ENCODE results near the gene TMEM145. TPM values are rescaled to one million over a fixed set of nuclear protein-coding genes. Genes with fewer than 3 reads are reported as not detected.
A peak's percentile ranks its signal among the peaks of the same experiment; 100 is the strongest.
"Not testable (repeated sequence)": the region's sequence is repeated elsewhere in the genome, so short reads cannot be mapped to it uniquely, and the experiment has no call there.

TMEM145 gene
- total RNA-seq, 1 donor, result not detected

DNA sequence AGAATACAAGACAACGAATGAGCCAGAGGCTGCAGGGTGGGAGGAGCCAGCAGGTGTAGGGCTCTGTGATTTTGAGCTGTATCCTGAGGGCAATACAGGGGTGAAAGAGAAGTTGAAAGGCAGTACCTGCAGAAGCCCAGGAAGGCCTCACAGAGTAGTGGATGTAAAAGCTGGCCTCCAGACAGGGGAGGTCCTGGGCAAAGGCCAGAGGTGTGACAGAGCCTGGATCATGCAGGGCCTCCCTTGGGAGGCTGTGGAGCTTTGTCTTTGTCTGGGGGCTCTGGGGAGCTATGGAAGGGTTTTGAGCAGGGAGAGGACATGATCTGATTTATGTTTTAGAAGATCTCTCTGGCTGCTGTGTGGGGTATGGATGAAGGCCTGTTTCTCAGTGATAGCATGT lies 15.0 kb downstream of the TMEM145 start:
- TF ChIP-seq, protein P1, sequence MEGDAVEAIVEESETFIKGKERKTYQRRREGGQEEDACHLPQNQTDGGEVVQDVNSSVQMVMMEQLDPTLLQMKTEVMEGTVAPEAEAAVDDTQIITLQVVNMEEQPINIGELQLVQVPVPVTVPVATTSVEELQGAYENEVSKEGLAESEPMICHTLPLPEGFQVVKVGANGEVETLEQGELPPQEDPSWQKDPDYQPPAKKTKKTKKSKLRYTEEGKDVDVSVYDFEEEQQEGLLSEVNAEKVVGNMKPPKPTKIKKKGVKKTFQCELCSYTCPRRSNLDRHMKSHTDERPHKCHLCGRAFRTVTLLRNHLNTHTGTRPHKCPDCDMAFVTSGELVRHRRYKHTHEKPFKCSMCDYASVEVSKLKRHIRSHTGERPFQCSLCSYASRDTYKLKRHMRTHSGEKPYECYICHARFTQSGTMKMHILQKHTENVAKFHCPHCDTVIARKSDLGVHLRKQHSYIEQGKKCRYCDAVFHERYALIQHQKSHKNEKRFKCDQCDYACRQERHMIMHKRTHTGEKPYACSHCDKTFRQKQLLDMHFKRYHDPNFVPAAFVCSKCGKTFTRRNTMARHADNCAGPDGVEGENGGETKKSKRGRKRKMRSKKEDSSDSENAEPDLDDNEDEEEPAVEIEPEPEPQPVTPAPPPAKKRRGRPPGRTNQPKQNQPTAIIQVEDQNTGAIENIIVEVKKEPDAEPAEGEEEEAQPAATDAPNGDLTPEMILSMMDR (IDR thresholded peaks at IDR 0.05; ENCODE audit: insufficient read depth, low read length), result no peak
- no peak overlapping the region for H3K4me3 ChIP-seq (ENCODE audit: low read depth, low read length)
- no peak for DNase-seq (ENCODE audit: low read depth)

DNA sequence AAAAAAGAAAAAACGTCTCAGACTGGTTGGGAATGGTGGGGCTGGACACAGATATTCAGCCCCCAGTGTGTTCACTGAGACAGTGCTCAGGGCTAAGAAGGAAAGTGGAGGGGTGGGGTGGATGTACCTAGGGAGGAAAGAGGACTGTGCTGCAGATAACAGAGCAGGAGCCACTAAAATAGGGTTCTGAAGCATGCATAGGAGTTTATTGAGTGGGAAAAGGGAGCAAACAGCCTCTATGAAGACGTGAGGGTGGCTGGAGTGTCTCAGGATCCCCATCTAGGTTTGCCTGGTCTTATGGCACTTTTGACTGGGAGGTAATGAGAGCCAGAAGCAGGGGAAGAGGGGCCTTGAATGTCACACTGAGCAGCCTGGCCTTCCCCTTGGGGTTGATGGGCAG lies 15.7 kb downstream of the TMEM145 start:
- no peak for DNase-seq (ENCODE audit: low read depth)
- TF ChIP-seq, protein P1 (IDR thresholded peaks at IDR 0.05; ENCODE audit: insufficient read depth, low read length), result no peak
- H3K4me3 ChIP-seq (ENCODE audit: low read depth, low read length), result no peak overlapping the region

DNA sequence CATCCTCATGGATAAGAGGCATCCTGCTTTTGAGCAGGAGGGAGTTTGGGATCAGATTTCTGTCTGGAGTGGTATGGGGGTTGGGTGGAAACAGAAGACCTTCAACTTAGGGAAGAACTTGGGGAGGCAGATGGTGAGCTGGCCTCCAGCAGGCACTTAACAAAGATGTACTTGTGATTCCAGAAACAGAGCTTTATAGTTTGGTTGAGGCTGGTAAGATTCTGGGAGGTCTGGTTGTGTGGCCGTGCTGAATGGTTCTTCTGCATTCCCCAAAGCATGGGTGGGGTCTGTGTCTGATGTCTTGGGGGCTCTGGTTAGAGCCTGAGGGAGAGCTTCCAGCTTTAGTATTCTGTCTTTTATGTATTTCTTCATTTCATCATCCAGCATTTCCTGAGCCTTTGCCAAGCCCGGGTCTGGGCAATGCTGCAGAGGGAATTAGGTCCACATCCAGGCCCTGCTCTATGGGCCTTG lies 17.2 kb downstream of the TMEM145 start:
- TF ChIP-seq, protein P1 (IDR thresholded peaks at IDR 0.05; ENCODE audit: insufficient read depth, low read length), result no peak
- peak; percentile 79 for DNase-seq (ENCODE audit: low read depth)
- no peak overlapping the region for H3K4me3 ChIP-seq (ENCODE audit: low read depth, low read length)

DNA sequence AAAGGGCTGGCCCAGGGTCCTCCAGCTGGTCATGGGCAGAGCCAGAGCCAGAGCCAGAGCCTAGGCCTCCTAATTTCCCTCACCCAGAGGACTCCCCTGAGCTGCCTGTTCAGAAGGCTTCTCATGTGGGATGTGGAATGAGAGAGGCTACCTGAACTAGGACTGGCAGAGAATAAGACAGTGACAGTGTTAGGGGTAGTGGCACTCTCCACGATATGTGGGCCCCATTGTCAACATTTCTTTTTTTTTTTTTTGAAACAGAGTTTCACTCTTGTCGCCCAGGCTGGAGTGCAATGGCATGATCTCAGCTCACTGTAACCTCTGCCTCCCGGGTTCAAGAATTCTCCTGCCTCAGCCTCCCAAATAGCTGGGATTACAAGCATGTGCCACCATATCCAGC lies 18.2 kb downstream of the TMEM145 start:
- not testable (repeated sequence) for H3K4me3 ChIP-seq (ENCODE audit: low read depth, low read length); DNase-seq (ENCODE audit: low read depth)

DNA sequence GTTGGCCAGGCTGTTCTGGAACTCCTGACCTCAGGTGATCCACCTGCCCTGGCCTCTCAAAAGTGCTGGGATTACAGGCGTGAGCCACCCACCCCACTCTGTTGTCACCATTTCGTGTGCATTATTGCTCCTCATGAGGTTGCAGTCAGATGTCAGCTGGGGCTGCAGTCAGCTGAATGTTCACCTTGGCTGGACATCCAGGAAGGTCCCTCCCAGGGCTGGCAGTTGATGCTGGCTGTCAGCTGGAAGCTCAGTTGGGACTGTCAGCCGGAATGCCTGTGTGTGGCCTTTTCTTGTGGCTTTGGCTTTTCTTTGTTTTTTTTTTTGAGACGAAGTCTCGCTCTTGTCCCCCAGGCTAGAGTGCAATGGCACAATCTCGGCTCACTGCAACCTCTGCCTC lies 18.9 kb downstream of the TMEM145 start:
- no peak for DNase-seq (ENCODE audit: low read depth)
- H3K4me3 ChIP-seq (ENCODE audit: low read depth, low read length), result no peak overlapping the region
- TF ChIP-seq, protein P1 (IDR thresholded peaks at IDR 0.05; ENCODE audit: insufficient read depth, low read length), result no peak

DNA sequence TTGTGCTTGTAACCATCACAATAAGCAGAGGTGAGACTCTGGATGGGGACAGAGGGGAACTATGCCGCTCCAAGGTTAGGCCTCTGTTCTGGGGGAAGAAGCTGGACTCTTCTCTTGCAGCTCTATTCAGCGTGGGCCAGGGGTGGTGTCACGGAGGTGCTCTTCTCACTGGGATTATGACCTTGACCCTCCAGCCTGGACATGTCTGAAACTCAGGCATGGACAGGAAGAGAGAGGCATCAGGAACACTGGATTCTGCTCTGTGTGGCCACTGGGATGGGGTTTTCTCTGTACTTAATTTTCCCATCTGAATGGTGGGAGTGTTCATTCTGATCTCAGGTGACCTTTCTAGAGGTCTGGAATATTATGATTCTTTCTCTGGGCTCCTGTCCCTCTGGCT lies 19.9 kb downstream of the TMEM145 start:
- no peak for DNase-seq (ENCODE audit: low read depth)

DNA sequence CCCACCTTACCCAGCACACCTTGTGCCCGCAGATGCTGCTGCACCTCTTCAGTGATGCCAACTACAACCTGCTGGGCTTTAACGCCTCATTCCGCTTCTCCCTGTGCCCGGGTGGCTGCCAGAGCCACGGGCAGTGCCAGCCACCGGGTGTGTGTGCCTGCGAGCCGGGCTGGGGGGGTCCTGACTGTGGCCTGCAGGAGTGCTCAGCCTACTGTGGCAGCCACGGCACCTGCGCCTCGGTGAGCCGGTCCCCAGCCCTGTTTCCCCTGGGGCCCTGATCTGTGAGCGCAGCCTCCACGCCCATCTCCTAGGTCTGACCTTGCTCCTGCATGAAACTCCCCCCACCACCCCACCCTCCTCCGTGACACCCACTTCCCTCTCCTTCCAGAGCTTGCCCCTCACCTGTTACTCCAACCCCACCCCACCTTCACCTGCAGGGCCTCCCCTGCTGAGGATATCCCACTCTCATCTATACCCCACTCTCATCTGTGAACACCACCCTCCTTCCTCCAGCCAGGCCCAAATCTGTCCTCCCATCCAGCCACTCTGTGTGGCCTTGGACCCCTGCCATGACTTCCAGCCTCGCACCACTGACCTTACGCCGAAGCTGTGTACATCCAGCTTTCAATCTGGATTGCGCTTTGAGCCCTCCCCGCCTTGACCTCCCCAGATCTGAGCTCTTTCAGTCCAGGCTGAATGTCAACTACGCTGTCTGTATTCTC lies 21.0 kb downstream of the TMEM145 start:
- no peak for DNase-seq (ENCODE audit: low read depth)
- TF ChIP-seq, protein P1 (IDR thresholded peaks at IDR 0.05; ENCODE audit: insufficient read depth, low read length), result no peak
- no peak overlapping the region for H3K4me3 ChIP-seq (ENCODE audit: low read depth, low read length)

More for the DNA sequence above, 19.9 kb downstream of the TMEM145 start:
- H3K4me3 ChIP-seq (ENCODE audit: low read depth, low read length), result no peak overlapping the region
- TF ChIP-seq, protein P1 (IDR thresholded peaks at IDR 0.05; ENCODE audit: insufficient read depth, low read length), result no peak
